ENCODE data around the gene PREX1.
A peak's percentile ranks its signal among the peaks of the same experiment; 100 is the strongest.

Gene PREX1

DNA sequence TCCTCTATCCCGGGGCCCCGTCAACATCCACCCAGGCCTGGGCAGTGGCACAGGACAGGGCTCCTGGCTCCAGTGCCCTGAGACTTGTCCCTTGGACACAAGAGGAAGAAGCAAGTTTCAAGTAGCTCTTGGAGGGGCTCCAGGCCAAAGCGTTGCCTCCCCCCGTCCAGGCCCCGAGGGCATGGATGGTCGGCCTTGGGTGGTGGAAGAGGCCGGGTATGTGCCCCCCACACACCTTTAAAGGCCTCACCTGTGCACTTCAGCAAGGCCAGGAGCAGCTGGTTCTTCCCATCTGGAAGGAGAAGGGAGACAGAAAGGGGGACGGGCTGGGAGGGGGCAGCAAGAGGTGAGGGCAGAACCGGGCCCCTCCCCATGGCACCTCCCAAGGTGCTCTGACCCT lies 190.3 kb downstream of the PREX1 start:
- H3K4me1 ChIP-seq (ENCODE audit: insufficient read depth, poor library complexity, severe bottlenecking) = no peaks in the 10 kb centered on the region
- DNase-seq (ENCODE audit: low spot score) = no peak
- H3K27ac ChIP-seq (ENCODE audit: poor library complexity, severe bottlenecking) = no peak overlapping the region

DNA sequence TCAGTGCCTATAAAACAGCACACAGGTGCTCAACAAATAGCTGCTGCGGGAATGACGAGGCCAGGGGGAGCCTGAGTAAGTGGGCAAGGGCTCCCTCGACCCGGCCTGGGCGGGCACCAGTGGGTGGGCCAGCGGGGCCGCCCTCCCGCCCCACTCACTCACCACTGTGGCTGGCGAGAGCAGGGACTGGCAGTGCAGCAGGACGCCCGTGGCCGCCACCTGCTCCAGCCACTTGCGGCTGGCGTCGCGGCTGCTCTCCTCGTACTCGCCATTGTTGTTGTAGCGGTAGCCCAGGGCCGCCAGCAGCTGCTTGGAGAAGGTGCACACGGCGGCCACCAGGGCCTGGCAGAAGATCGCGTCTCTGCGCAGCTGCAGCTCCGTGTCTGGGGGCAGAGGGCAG lies 191.5 kb downstream of the PREX1 start:
- H3K9me3 ChIP-seq (ENCODE audit: severe bottlenecking) = no peaks in the 10 kb centered on the region
- TF ChIP-seq, protein P1, sequence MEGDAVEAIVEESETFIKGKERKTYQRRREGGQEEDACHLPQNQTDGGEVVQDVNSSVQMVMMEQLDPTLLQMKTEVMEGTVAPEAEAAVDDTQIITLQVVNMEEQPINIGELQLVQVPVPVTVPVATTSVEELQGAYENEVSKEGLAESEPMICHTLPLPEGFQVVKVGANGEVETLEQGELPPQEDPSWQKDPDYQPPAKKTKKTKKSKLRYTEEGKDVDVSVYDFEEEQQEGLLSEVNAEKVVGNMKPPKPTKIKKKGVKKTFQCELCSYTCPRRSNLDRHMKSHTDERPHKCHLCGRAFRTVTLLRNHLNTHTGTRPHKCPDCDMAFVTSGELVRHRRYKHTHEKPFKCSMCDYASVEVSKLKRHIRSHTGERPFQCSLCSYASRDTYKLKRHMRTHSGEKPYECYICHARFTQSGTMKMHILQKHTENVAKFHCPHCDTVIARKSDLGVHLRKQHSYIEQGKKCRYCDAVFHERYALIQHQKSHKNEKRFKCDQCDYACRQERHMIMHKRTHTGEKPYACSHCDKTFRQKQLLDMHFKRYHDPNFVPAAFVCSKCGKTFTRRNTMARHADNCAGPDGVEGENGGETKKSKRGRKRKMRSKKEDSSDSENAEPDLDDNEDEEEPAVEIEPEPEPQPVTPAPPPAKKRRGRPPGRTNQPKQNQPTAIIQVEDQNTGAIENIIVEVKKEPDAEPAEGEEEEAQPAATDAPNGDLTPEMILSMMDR (IDR thresholded peaks at IDR 0.05; ENCODE audit: poor library complexity, severe bottlenecking) = no peak
- H3K4me1 ChIP-seq (ENCODE audit: insufficient read depth, poor library complexity, severe bottlenecking) = no peaks in the 10 kb centered on the region
- DNase-seq (ENCODE audit: low spot score) (no peak), ATAC-seq (ENCODE audit: low read depth) (no peak; the same call in 2 of the 3 replicates)
- H3K4me3 ChIP-seq (ENCODE audit: severe bottlenecking) = no peak overlapping the region
- no peaks in the 10 kb centered on the region for H3K36me3 ChIP-seq (ENCODE audit: low read depth)
- H3K27me3 ChIP-seq (ENCODE audit: insufficient read depth, poor library complexity, severe bottlenecking) = no peaks in the 10 kb centered on the region
- H3K27ac ChIP-seq (ENCODE audit: poor library complexity, severe bottlenecking) = no peak overlapping the region

More for the DNA sequence above, 190.3 kb downstream of the PREX1 start:
- ATAC-seq (ENCODE audit: low read depth) = no peak
- Histone ChIP-seq H3K27me3 (ENCODE audit: insufficient read depth, poor library complexity, severe bottlenecking) (no peaks in the 10 kb centered on the region), H3K4me3 (ENCODE audit: severe bottlenecking) (no peak overlapping the region), H3K36me3 (ENCODE audit: low read depth) (no peaks in the 10 kb centered on the region), H3K9me3 (ENCODE audit: severe bottlenecking) (no peaks in the 10 kb centered on the region)
- TF ChIP-seq, protein P1 (IDR thresholded peaks at IDR 0.05; ENCODE audit: poor library complexity, severe bottlenecking) = no peak

DNA sequence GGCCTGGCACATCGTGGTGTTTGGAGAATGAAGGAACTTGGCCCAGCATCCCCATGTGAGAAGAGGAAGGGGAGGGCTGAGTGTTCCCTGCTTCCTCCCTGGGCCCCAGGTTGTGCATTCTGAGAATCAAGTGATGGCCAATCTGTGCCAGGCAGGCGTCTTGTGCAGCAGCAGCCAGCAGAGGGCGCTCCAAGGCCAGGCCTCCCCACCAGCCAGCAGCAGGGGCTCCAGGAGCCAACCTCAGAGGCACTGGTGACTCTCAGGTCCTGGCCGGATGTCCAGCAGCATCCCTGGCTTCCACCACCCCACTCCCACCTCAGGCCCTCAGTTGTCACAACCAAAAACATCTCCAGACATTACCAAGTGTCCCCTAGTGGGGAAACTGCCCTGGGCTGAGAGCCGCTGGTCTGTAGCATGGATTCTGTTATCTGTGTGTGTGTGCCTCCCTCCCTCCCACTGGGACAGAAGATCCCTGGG lies 192.0 kb downstream of the PREX1 start:
- no peaks in the 10 kb centered on the region for H3K4me1 ChIP-seq (ENCODE audit: insufficient read depth, poor library complexity, severe bottlenecking)
- TF ChIP-seq, protein P1 (IDR thresholded peaks at IDR 0.05; ENCODE audit: poor library complexity, severe bottlenecking) = peak; percentile 100

DNA sequence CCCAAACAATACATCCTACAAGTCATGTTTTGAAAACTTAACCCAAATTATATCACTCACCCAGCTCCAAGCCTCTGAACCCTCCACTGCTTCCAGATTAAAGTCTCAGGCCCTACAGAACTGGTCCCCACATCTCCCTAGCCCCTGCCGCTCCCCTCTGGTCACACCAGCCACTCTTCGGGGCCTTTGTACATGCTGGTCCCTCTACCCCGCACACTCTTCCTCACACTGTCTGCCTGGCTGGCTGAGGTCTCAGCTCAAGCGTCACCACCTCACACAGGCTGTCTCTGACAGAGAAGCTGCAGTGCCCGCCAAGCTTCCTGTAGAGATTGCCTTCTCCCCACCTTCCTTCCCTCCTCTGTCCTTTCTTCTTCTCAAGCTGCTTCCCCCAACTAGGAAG lies 192.4 kb downstream of the PREX1 start:
- no peaks in the 10 kb centered on the region for H3K9me3 ChIP-seq (ENCODE audit: severe bottlenecking)
- DNase-seq (ENCODE audit: low spot score) (no peak), ATAC-seq (ENCODE audit: low read depth) (no peak)
- no peaks in the 10 kb centered on the region for H3K27me3 ChIP-seq (ENCODE audit: insufficient read depth, poor library complexity, severe bottlenecking)
- H3K27ac ChIP-seq (ENCODE audit: poor library complexity, severe bottlenecking) = no peak overlapping the region
- no peaks in the 10 kb centered on the region for H3K36me3 ChIP-seq (ENCODE audit: low read depth)
- no peak overlapping the region for H3K4me3 ChIP-seq (ENCODE audit: severe bottlenecking)
- TF ChIP-seq, protein P1 (IDR thresholded peaks at IDR 0.05; ENCODE audit: poor library complexity, severe bottlenecking) = no peak
- H3K4me1 ChIP-seq (ENCODE audit: insufficient read depth, poor library complexity, severe bottlenecking) = no peaks in the 10 kb centered on the region

More for the DNA sequence above, 192.0 kb downstream of the PREX1 start:
- H3K27me3 ChIP-seq (ENCODE audit: insufficient read depth, poor library complexity, severe bottlenecking) = no peaks in the 10 kb centered on the region
- ATAC-seq (ENCODE audit: low read depth) (peak; percentile 66), DNase-seq (ENCODE audit: low spot score) (no peak)
- no peaks in the 10 kb centered on the region for H3K9me3 ChIP-seq (ENCODE audit: severe bottlenecking)
- H3K27ac ChIP-seq (ENCODE audit: poor library complexity, severe bottlenecking) = no peak overlapping the region
- H3K36me3 ChIP-seq (ENCODE audit: low read depth) = no peaks in the 10 kb centered on the region
- H3K4me3 ChIP-seq (ENCODE audit: severe bottlenecking) = no peak overlapping the region

DNA sequence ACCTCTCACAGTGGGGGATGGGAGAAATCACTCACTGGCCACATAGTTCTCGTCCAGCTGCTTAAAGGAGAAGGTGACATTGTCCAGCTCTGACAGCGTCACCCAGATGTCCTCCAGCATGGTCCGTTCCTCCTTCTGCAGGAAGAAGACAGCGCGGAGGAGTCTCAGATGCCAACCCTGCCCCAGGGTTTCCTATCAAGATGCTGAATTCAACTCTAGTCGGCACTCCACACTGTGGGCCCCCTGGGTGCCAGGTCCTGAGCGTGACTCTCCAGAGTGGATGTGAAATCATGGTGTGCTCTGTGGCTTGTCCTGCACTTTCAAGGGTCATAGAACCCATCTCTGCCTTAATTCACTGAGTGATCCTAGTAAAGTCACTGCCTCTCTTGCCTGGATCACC lies 193.2 kb downstream of the PREX1 start:
- Histone ChIP-seq H3K4me3 (ENCODE audit: severe bottlenecking) (no peak overlapping the region), H3K27ac (ENCODE audit: poor library complexity, severe bottlenecking) (no peak overlapping the region), H3K9me3 (ENCODE audit: severe bottlenecking) (no peaks in the 10 kb centered on the region), H3K27me3 (ENCODE audit: insufficient read depth, poor library complexity, severe bottlenecking) (no peaks in the 10 kb centered on the region), H3K36me3 (ENCODE audit: low read depth) (no peaks in the 10 kb centered on the region), H3K4me1 (ENCODE audit: insufficient read depth, poor library complexity, severe bottlenecking) (no peaks in the 10 kb centered on the region)
- DNase-seq (ENCODE audit: low spot score) (no peak), ATAC-seq (ENCODE audit: low read depth) (no peak)
- TF ChIP-seq, protein P1 (IDR thresholded peaks at IDR 0.05; ENCODE audit: poor library complexity, severe bottlenecking) = no peak
